Measurements from ENCODE around the gene SHISA5.
A peak's percentile ranks its signal among the peaks of the same experiment; 100 is the strongest.
"Not testable (repeated sequence)": the region's sequence is repeated elsewhere in the genome, so short reads cannot be mapped to it uniquely, and the experiment has no call there.

Gene SHISA5

GRCh38 chr3:48504051-48504946 lies at the start of gene SHISA5:
Gene SHISA5 (minus strand): TSS chr3:48504174. CDS start chr3:48504094, 80 bp downstream.
- no peak for DNase-seq (ENCODE audit: low read depth)
- H3K4me3 ChIP-seq (ENCODE audit: low read depth, low read length) = peak within 1 kb of the TSS; percentile 72
- no peak for TF ChIP-seq CTCF (IDR thresholded peaks at IDR 0.05; ENCODE audit: control insufficient read depth, extremely low read depth, insufficient read depth)

- no peak overlapping the region for H3K4me3 ChIP-seq (ENCODE audit: low read depth, low read length)
- no peak for DNase-seq (ENCODE audit: low read depth)
- no peak for TF ChIP-seq CTCF (IDR thresholded peaks at IDR 0.05; ENCODE audit: control insufficient read depth, extremely low read depth, insufficient read depth)
Observed at GRCh38 chr3:48553361-48553760, 49.4 kb upstream of the SHISA5 start.

- DNase-seq (ENCODE audit: low read depth) = no peak
- no peak overlapping the region for H3K4me3 ChIP-seq (ENCODE audit: low read depth, low read length)
- TF ChIP-seq CTCF (IDR thresholded peaks at IDR 0.05; ENCODE audit: control insufficient read depth, extremely low read depth, insufficient read depth) = no peak
Observed at GRCh38 chr3:48552111-48552951, 48.4 kb upstream of the SHISA5 start.

GRCh38 chr3:48551651-48552050 lies 47.7 kb upstream of the SHISA5 start:
- not testable (repeated sequence) for H3K4me3 ChIP-seq (ENCODE audit: low read depth, low read length); DNase-seq (ENCODE audit: low read depth)

- H3K4me3 ChIP-seq (ENCODE audit: low read depth, low read length) = no peak overlapping the region
- TF ChIP-seq CTCF (IDR thresholded peaks at IDR 0.05; ENCODE audit: control insufficient read depth, extremely low read depth, insufficient read depth) = peak; percentile 95
- DNase-seq (ENCODE audit: low read depth) = no peak
Observed at GRCh38 chr3:48548729-48549705, 45.0 kb upstream of the SHISA5 start.

- TF ChIP-seq CTCF (IDR thresholded peaks at IDR 0.05; ENCODE audit: control insufficient read depth, extremely low read depth, insufficient read depth) = no peak
- no peak overlapping the region for H3K4me3 ChIP-seq (ENCODE audit: low read depth, low read length)
- DNase-seq (ENCODE audit: low read depth) = no peak
Observed at GRCh38 chr3:48548126-48548525, 44.2 kb upstream of the SHISA5 start.
